Esophagus (tissue), 2 donors: Measurements from ENCODE around the gene PPP1CA. TPM values are rescaled to one million over a fixed set of nuclear protein-coding genes. Genes with fewer than 3 reads are reported as not detected.

ENCODE experiments used
- H3K27ac ChIP-seq, 2 donors: one replicate each; pipeline ENCODE4 v1.5.1; 2013; ENCODE audit warnings: low read depth in 2 of 2, mild to moderate bottlenecking in 2 of 2, inconsistent platforms in 1 of 2, low read length in 1 of 2, moderate library complexity in 1 of 2
- H3K27me3 ChIP-seq, 2 donors: one replicate each; pipeline ENCODE4 v1.6.1; 2013; ENCODE audit warnings: low read length in 2 of 2, control low read depth in 1 of 2, mild to moderate bottlenecking in 1 of 2; ENCODE audit not compliant: insufficient read depth in 2 of 2, control insufficient read depth in 1 of 2
- H3K36me3 ChIP-seq, 2 donors: one replicate each; pipeline ENCODE4 v1.6.1; 2013; ENCODE audit warnings: low read length in 1 of 2; ENCODE audit not compliant: control insufficient read depth in 2 of 2, insufficient read depth in 2 of 2
- H3K4me1 ChIP-seq, 2 donors: one replicate each; pipeline ENCODE4 v1.6.1; 2013; ENCODE audit warnings: low read length in 1 of 2; ENCODE audit not compliant: control insufficient read depth in 2 of 2, insufficient read depth in 2 of 2
- H3K4me3 ChIP-seq, 2 donors: one replicate each; pipeline ENCODE4 v1.5.1; 2013; ENCODE audit warnings: low read length in 2 of 2, mild to moderate bottlenecking in 2 of 2, low read depth in 1 of 2, moderate library complexity in 1 of 2
- H3K9me3 ChIP-seq, 2 donors: one replicate each; pipeline ENCODE4 v1.6.1; 2013; ENCODE audit warnings: mild to moderate bottlenecking in 2 of 2, low read depth in 1 of 2, low read length in 1 of 2, moderate library complexity in 1 of 2; ENCODE audit not compliant: control insufficient read depth in 2 of 2, insufficient read depth in 1 of 2
- WGBS, 2 donors: extraction: QIAGEN DNeasy Blood & Tissue Kit; methylation state at CpG; one replicate each; pipeline ENCODE4 v1.1.7; 2013; 5-methylcytosine and 5-hydroxymethylcytosine counted together
- polyA plus RNA-seq, 2 donors: library from polyadenylated mRNA; stranded (reverse); fragments of 200-250 nt; gene quantifications; one replicate each; pipeline ENCODE4 v1.2.3, GENCODE V29; 2013
- donor health status: healthy with polysubstance abuse.
- donor health status: Bipolar disorder and iron deficiency.

PPP1CA gene
- polyA plus RNA-seq, 2 donors: 105 to 149 TPM

DNA sequence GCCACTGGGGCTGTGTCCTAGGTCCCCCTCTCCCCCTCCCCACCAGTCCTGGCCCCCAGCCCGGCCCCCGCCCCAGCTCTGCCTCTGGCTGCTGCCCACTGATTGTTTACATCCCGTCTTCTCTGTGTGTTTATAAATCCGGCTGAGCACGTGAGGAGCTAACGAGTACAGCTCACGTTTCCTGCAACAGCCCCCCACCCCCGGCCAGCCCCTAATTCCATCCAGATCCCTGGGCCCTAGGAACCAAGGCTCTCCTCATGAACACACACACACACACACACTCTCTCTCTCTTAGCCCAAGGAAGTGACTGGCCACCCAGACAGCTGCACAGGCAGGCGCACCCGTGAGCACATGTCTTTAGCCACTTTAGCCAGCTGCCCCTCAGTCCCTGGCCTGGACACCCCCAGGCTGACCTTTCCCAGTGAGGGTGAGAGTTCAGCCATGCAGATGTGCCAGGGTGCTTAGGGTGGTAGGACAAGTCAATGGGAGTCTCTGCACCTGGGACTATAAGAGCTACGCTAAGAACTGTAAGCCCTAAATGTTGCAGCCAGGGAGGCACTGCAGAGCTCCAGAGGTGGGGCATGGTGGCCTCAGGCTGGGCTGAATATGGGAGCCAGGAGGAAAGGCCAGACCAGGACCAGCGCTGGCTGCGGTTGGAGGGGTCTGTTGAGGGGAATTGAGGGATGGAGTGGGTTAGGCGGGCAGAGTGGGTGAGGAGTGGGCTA, 31.1 kb downstream of the PPP1CA start:
- peaks cover 9 to 42% of the 10 kb centered on the region in 2 donors for H3K4me1 ChIP-seq
- peak overlapping the region; percentile 41 to 59 for H3K27ac ChIP-seq
- H3K4me3 ChIP-seq: no peak overlapping the region
- no peaks in the 10 kb centered on the region for H3K9me3 ChIP-seq
- WGBS, 2 donors: 59 to 67% methylated on average over 14 of the region's 14 CpGs
- no peaks in the 10 kb centered on the region for H3K36me3 ChIP-seq
- no peaks in the 10 kb centered on the region for H3K27me3 ChIP-seq

DNA sequence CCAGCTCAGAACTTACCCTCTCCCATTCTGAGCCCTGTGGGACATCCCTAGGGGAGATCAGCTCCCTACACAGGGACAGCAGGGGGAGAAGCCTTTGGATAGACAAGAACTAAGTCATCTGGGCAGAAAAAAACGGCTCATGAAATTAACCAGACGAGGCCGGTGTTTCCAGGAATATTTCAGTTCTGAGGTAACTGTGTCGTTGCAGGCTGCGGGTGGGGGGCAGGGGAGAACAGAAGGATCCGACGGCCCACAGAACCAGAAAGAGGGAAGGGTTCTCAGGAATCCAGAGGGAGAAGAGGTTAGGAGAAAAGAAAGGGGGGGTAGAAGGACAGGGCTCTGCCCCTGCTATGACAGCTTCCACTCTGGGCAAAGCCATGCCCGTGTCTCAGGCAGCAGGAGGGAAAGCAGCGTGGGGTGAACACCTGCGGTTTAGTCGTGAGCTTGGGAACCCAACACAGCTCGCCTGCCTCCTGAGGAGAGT, 31.8 kb downstream of the PPP1CA start:
- 56 to 62% methylated on average over 12 of the region's 12 CpGs for WGBS, 2 donors
- Histone ChIP-seq H3K36me3 (no peaks in the 10 kb centered on the region), H3K27ac (peak overlapping the region; percentile 27 to 41), H3K27me3 (no peaks in the 10 kb centered on the region), H3K9me3 (no peaks in the 10 kb centered on the region), H3K4me3 (no peak overlapping the region), H3K4me1 (peaks cover 9 to 46% of the 10 kb centered on the region in 2 donors)

DNA sequence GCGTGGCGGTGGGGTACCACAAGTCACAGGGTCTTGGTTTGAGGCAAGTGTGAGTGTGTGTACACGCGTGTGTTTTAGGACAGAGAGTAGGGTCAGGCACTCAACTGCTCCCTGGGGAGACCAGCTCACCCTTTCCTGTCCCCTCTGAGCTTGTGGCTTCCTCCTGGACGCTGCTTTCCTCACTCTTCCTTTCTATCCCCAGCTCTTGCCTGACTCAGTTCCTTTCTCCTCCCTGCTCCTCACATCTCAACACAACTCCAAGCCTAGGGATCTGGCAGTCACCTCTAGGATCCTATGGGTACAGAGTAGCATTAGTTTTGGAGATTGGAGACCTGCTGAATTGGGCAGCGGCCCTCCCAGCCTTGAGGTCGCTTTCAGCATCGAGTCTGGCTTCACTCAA, 32.4 kb downstream of the PPP1CA start:
- Histone ChIP-seq H3K4me1 (peaks cover 6 to 46% of the 10 kb centered on the region in 2 donors), H3K4me3 (no peak overlapping the region), H3K27ac (peak overlapping the region in 1 of 2 donors; percentile 10), H3K36me3 (no peaks in the 10 kb centered on the region), H3K9me3 (no peaks in the 10 kb centered on the region), H3K27me3 (no peaks in the 10 kb centered on the region)
- WGBS, 2 donors: 89 to 90% methylated on average over 8 of the region's 8 CpGs

DNA sequence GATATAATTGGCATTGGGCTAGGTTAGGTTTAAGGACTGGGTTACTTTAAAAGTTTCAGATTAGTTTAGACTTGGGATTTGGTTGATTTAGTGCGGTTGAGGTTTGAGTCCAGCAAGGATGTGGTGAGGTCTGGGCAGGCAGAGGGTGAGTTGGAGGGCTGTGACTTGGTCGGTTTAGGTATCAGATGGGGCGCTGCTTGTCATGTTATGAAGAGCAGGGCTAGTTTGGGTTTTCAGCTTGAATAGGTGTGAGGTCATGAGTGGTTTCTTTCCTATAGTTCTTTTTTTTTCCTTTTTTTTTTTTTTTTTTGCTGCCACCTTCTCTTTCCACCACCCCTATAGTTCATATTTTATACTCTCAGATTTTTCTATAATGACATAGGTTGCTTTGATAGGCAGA, 33.0 kb downstream of the PPP1CA start:
- Histone ChIP-seq H3K27ac (no peak overlapping the region), H3K27me3 (no peaks in the 10 kb centered on the region), H3K9me3 (no peaks in the 10 kb centered on the region), H3K4me3 (no peak overlapping the region), H3K4me1 (peaks cover 4 to 39% of the 10 kb centered on the region in 2 donors), H3K36me3 (no peaks in the 10 kb centered on the region)
- 82 to 84% methylated on average over 3 of the region's 3 CpGs for WGBS, 2 donors

DNA sequence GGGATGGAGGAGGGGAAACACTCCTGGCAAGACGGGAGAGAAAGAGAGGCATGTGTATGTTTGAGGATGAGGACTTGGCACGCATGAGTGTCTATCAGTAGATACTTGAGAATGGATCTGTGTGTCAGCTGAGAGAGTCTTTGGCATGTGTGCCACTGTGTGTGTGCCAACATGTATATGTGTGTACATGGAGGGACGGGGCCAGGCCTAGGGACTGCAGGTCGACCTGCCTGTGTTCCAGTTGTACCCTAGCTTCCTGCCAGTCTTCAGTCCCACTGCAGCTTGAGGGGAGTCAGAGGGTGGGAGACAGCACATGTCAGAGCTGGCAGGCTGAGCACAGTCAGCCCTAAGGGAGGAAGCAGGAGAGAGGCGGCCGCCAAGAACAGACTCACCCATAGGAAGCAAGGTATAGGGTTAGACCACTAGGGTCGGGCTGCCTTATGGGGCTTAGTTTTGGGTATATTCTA, 33.9 kb downstream of the PPP1CA start:
- WGBS, 2 donors: 34 to 59% methylated on average over 7 of the region's 7 CpGs
- H3K36me3 ChIP-seq: no peaks in the 10 kb centered on the region
- H3K4me1 ChIP-seq: peaks cover 3 to 39% of the 10 kb centered on the region in 2 donors
- H3K27ac ChIP-seq: no peak overlapping the region
- H3K4me3 ChIP-seq: no peak overlapping the region
- H3K9me3 ChIP-seq: no peaks in the 10 kb centered on the region
- no peaks in the 10 kb centered on the region for H3K27me3 ChIP-seq

DNA sequence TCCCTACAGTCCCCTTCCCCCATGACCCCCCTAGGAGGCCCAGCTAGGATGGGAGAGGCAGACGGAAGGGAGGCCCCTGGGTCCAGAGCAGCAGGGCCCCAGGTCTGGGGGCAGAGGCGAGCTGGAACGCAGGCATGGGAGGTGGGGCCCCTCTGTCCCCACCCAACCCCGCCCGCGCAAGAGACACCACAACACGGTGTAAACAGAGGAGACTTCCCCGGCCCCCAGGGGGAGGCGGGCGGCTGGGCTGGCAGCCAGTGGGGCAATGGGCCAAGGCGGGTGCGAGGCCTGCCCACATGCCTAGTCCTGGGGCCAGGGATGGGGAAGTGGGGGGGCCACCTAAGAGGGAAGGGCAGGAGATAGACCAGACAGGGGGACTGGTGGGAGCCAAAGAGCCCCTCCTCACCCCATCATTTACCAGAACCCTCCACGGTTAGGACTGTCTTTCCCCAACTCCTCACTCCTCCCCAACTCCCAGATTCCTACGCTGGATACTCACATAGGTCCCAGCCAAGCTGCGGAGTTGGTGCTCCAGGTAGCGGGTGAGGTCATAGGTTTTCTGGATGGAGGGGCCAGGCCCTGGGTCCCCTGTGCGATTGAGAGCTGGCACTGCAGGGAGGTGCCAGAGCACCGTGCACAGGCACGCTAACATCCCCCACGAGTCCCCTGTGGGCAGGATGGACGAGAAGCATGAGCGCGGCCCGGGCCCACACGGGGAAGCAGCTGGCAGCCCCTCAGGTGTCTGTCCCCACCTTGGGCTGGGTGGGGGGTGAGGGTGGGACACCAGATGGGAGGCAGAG, 34.5 kb downstream of the PPP1CA start:
- Histone ChIP-seq H3K27ac (peak overlapping the region; percentile 23 to 29), H3K9me3 (no peaks in the 10 kb centered on the region), H3K4me1 (peaks cover 3 to 39% of the 10 kb centered on the region in 2 donors), H3K27me3 (no peaks in the 10 kb centered on the region), H3K36me3 (no peaks in the 10 kb centered on the region), H3K4me3 (no peak overlapping the region)
- WGBS, 2 donors: 29 to 42% methylated on average over 25 of the region's 25 CpGs

DNA sequence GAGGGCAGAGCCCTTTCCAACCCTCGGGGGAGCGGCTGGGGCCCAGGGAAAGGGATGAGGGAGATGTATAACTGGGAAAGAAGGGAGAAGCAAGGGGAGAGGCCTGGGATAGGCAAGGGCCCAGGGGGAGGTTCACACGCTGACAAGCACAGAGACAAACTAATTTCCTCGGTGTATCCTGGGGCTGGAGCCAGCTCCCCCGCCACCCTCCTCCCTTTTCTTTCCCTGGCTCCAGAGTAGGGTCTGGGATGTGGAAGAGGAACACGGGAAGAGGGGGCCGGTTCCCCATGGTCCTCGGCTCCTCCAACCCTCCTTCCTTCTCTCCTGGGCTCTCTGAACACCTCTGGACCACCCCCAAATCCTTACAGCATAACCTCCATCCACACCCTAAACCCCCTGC, 35.1 kb downstream of the PPP1CA start:
- Histone ChIP-seq H3K27ac (peak overlapping the region; percentile 29 to 40), H3K36me3 (no peaks in the 10 kb centered on the region), H3K4me1 (peaks cover 3 to 33% of the 10 kb centered on the region in 2 donors), H3K27me3 (no peaks in the 10 kb centered on the region), H3K9me3 (no peaks in the 10 kb centered on the region), H3K4me3 (no peak overlapping the region)
- 29 to 34% methylated on average over 8 of the region's 8 CpGs for WGBS, 2 donors

DNA sequence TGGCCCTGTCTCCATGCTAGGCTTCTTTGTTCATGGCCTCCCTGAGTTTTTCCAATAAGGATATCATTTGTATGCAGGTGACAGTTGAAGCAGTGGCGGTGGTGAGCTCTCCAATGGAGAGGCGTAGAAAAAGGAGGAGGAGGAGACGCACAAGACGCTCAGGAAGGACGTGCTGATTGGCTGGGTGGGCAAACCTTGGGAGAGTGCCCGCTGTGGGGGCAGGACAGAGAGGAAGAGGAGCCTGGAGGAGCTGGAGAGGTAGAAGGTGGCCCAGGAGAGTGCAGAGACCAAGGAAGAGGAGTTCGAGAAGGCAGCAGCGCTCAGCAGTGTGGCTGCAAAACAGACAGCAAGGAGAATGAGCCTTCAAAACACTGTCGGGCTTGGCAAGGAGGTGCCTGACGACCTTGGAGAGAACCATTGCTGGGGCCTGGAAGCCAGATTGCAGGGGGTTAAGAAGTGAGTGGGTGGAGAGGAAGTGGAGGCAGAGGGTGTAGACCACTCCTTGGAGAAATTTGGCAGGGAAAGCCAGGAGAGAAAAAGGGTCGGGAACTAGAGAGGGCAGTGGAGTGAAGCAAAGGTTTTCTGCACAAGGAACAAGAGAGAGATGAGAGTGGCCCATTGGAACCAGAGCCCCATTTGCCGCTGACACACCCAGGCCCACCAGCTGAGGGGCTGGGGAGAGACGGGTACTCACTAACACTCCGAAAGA, 35.8 kb downstream of the PPP1CA start:
- Histone ChIP-seq H3K27me3 (no peaks in the 10 kb centered on the region), H3K4me1 (peaks cover 3 to 31% of the 10 kb centered on the region in 2 donors), H3K27ac (peak overlapping the region in 1 of 2 donors; percentile 54), H3K36me3 (no peaks in the 10 kb centered on the region), H3K9me3 (no peaks in the 10 kb centered on the region), H3K4me3 (no peak overlapping the region)
- WGBS, 2 donors: 67 to 78% methylated on average over 14 of the region's 14 CpGs
